GM12878 (cell line): ENCODE measurements around the gene ANO6. TPM values are rescaled to one million over a fixed set of nuclear protein-coding genes. Genes with fewer than 3 reads are reported as not detected.

Experiments
- ATAC-seq: fragments of 200-7000 bp; cut with Tn5 transposase; 3 replicates; pipeline ENCODE4 v1.9.1; 2020; ENCODE audit warnings: mild to moderate bottlenecking, moderate library complexity
- BruUV-seq: library from RNA; stranded (reverse); fragments of 400-500 nt; replicated peaks from 2 replicates; lab custom pipeline; 2021; lab: Mats Ljungman, UMichigan
- CTCF ChIA-PET: fragments of 300-600 bp; sonication (Branson Sonifier 250); formaldehyde crosslinking; extraction: SDS; loops from one replicate; lab custom pipeline; 2021; ENCODE audit warnings: inconsistent platforms; lab: Yijun Ruan, JAX
- POLR2A ChIA-PET: fragments of 350-600 bp; formaldehyde crosslinking; extraction: SDS; loops from one replicate; lab custom pipeline; 2021; ENCODE audit warnings: inconsistent platforms; lab: Charles Lee
- RAD21 ChIA-PET: fragments of 300-600 bp; sonication (Branson Sonifier 250); formaldehyde crosslinking; loops from one replicate; lab custom pipeline; 2023; ENCODE audit warnings: antibody characterized with exemption; ENCODE audit not compliant: unreplicated experiment; lab: Charles Lee
- SMC1A ChIA-PET: fragments of 300-600 bp; sonication (Branson Sonifier 250); formaldehyde crosslinking; loops from one replicate; lab custom pipeline; 2023; ENCODE audit not compliant: unreplicated experiment, uncharacterized antibody; lab: Charles Lee
- DNase-seq: peaks from one replicate; pipeline ENCODE4 v3.0.0-alpha.2; 2011; ENCODE audit warnings: low read depth, low spot score
- FAIRE-seq: peaks from 3 replicates; lab custom pipeline; 2011; peaks lifted over from hg19 to GRCh38; lab: Jason Lieb, UNC
- H2AFZ ChIP-seq: 2 replicates; pipeline ENCODE4 v1.6.0; 2011; ENCODE audit warnings: low read depth, low read length, control low read depth; ENCODE audit not compliant: control insufficient read depth
- H3K27ac ChIP-seq: 2 replicates; pipeline ENCODE4 v1.5.1; 2011; ENCODE audit warnings: control low read depth; ENCODE audit not compliant: control insufficient read depth, insufficient read depth
- H3K27me3 ChIP-seq, 2 experiments: replicated peaks in 1 of 2; 2 replicates each; pipeline versions ENCODE4 v1.6.0 to v1.6.1; 2011; ENCODE audit warnings: low read length in 1 of 2; ENCODE audit not compliant: control insufficient read depth in 2 of 2, insufficient read depth in 2 of 2
- H3K36me3 ChIP-seq, 2 experiments: 2 replicates each; pipeline ENCODE4 v1.5.1; 2011; ENCODE audit warnings: low read length in 1 of 2; ENCODE audit not compliant: control insufficient read depth in 2 of 2, insufficient read depth in 2 of 2
- H3K4me1 ChIP-seq: 2 replicates; pipeline ENCODE4 v1.6.1; 2011; ENCODE audit warnings: mild to moderate bottlenecking, low read length, moderate library complexity, mixed read lengths; ENCODE audit not compliant: control insufficient read depth, insufficient read depth
- H3K4me2 ChIP-seq: 2 replicates; pipeline ENCODE4 v1.6.0; 2011; ENCODE audit warnings: control low read depth; ENCODE audit not compliant: control insufficient read depth, insufficient read depth
- H3K4me3 ChIP-seq: fragments of 200-600 bp; sonication (generic); 2 replicates; pipeline ENCODE4 v1.5.1; 2016
- H3K79me2 ChIP-seq: 2 replicates; pipeline ENCODE4 v1.6.0; 2011; ENCODE audit warnings: low read length; ENCODE audit not compliant: control insufficient read depth, insufficient read depth
- H3K9ac ChIP-seq: 2 replicates; pipeline ENCODE4 v1.8.0; 2011; ENCODE audit warnings: low read length, control low read depth, mixed read lengths; ENCODE audit not compliant: control insufficient read depth, insufficient read depth
- H3K9me3 ChIP-seq: replicated peaks from 3 replicates; pipeline ENCODE4 v1.5.1; 2011; ENCODE audit warnings: mild to moderate bottlenecking, low read length; ENCODE audit not compliant: control insufficient read depth, insufficient read depth
- H4K20me1 ChIP-seq: 2 replicates; pipeline ENCODE4 v1.6.0; 2011; ENCODE audit not compliant: control insufficient read depth, insufficient read depth
- CHD2 ChIP-seq: IDR thresholded peaks from 2 replicates; pipeline ENCODE4 v1.6.1; 2011; ENCODE audit warnings: low read depth, low read length, improper control_type of control experiment, borderline replicate concordance
- EP300 ChIP-seq, 2 experiments: fragments of 150-350 bp in 1 of 2; IDR thresholded peaks; 2 replicates each; pipeline ENCODE4 v1.6.1; 2011 to 2012; ENCODE audit warnings: low read depth in 2 of 2, low read length in 2 of 2, borderline replicate concordance in 1 of 2, improper control_type of control experiment in 1 of 2, inconsistent platforms in 1 of 2; ENCODE audit not compliant: control insufficient read depth in 1 of 2
- EZH2 ChIP-seq: IDR thresholded peaks from 2 replicates; pipeline ENCODE4 v1.6.1; 2012; ENCODE audit warnings: low read depth, mild to moderate bottlenecking, control low read depth, inconsistent platforms, low read length, borderline replicate concordance; ENCODE audit not compliant: control insufficient read depth
- GATAD2B ChIP-seq: fragments of 450-650 bp; conservative IDR thresholded peaks from 2 replicates; pipeline ENCODE4 v1.6.1; 2017; ENCODE audit warnings: low read depth, mild to moderate bottlenecking, moderate library complexity
- NR2F1 ChIP-seq: fragments of 450-650 bp; conservative IDR thresholded peaks from 2 replicates; pipeline ENCODE4 v1.6.1; 2017; ENCODE audit warnings: mild to moderate bottlenecking
- SPI1 ChIP-seq: IDR thresholded peaks from 2 replicates; pipeline ENCODE4 v1.6.1; 2011; ENCODE audit warnings: low read depth, mild to moderate bottlenecking, low read length, moderate library complexity, borderline replicate concordance; ENCODE audit not compliant: insufficient read depth
- ZNF24 ChIP-seq: fragments of 450-650 bp; IDR thresholded peaks from 2 replicates; pipeline ENCODE4 v1.6.1; 2017; ENCODE audit warnings: antibody characterized with exemption, mild to moderate bottlenecking
- WGBS: methylation state at CpG from one replicate; pipeline ENCODE4 v1.1.6; 2016; ENCODE audit warnings: low lambda C conversion rate; ENCODE audit not compliant: insufficient replicate concordance, insufficient coverage; ENCODE audit errors: missing lambda C conversion rate; 5-methylcytosine and 5-hydroxymethylcytosine counted together
- in situ Hi-C: fragments of 300-500 bp; cut with MboI; formaldehyde crosslinking; loops from 9 replicates; pipeline ENCODE4 v1.14.3; 2018; ENCODE audit warnings: mixed read lengths
- intact Hi-C: fragments of 100-400 bp; cut with micrococcal nuclease; formaldehyde crosslinking; loops from one replicate; pipeline ENCODE4 v1.14.2; 2022; ENCODE audit not compliant: unreplicated experiment
- polyA plus RNA-seq, 11 experiments: library from polyadenylated mRNA; depleted of rRNA in 4 of 11; unstranded in 6 of 11; stranded (reverse) in 5 of 11; fragments of >200 nt; fragmentation: Nextera tagmentation in 4 of 11; fragmentation: Illumina TruSeq in 1 of 11; extraction: Ambion mirVana in 4 of 11; extraction: Trizol in 1 of 11; gene quantifications; 1 replicate in 1 of 11; 2 replicates in 10 of 11; pipeline versions ENCODE4 v1.2.1 to v1.2.3, GENCODE V29; 2011 to 2016; ENCODE audit warnings: inconsistent platforms in 2 of 11, missing spikeins in 2 of 11, low read depth in 1 of 11
- total RNA-seq, 4 experiments: library from RNA; depleted of rRNA in 3 of 4; stranded (reverse); fragments of >200 nt in 3 of 4; fragmentation: Illumina TruSeq in 1 of 4; extraction: Trizol in 1 of 4; gene quantifications; 2 replicates each; pipeline versions ENCODE4 v1.2.1 to v1.2.3, GENCODE V29; 2013 to 2021
- TF ChIP-seq, protein P1 (sequence below): IDR thresholded peaks from 2 replicates; pipeline ENCODE4 v1.6.1; 2012; ENCODE audit warnings: low read length, inconsistent platforms
- TF ChIP-seq, protein P2 (sequence below): IDR thresholded peaks from 2 replicates; pipeline ENCODE4 v1.6.1; 2011; ENCODE audit warnings: mild to moderate bottlenecking, low read depth, low read length, moderate library complexity; ENCODE audit not compliant: insufficient replicate concordance
- TF ChIP-seq, protein P3 (sequence below): IDR thresholded peaks from 2 replicates; pipeline ENCODE4 v1.6.1; 2011; ENCODE audit warnings: low read depth, low read length, improper control_type of control experiment, borderline replicate concordance

The ANO6 gene
- total and polyA plus RNA-seq, 10 of the 15 experiments (the other 5 are each of a cell fraction or from before 2014, with no cell fraction given), result 4.6 to 30.3 (median 26.0) TPM

DNA sequence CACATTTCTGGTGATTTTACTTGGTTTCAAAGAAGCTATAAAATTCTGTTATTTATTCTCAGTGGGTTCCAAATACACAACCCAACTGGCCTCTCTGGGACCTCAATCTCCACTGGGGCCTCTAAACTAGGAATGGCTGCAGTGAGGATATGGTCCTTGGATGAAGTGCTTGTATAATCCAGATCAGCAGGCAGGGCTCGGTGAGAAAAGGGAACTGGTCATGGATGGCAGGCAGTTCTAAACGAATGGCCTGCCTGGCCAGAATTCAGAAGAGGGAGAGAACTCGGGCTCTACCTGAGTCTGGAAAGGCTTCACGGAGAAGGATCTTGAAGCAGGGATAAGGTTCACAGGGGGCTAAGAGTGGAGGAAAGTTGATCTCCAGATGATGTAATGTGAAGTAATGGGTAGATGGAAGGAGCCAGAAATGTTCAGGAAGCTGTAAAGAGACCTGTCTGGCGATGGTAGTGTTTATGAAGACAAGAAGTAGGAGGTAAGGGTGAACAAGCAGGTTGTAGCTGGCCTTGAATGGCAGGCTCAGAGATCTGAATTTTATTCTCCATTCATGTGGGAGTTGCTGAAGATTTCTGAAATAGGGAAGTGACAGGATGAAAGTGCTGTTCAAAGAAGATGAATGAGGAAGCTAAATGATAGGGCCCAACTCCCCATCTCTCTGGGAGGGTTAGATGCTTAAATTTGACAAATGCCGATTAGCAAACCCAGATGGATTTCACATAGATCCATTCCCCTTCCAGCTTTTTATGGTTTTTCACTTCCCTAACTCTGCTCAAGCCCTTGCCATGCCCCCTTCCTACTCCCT lies 31.5 kb upstream of the ANO6 start:
- FAIRE-seq (no peak), ATAC-seq (no peak), DNase-seq (no peak)
- Histone ChIP-seq H3K79me2 (no peaks in the 10 kb centered on the region), H3K36me3 (no peaks in the 10 kb centered on the region), H3K27ac (no peak overlapping the region), H3K4me3 (no peak overlapping the region), H2AFZ (no peak overlapping the region), H3K27me3 (no peaks in the 10 kb centered on the region), H4K20me1 (no peaks in the 10 kb centered on the region), H3K4me1 (no peaks in the 10 kb centered on the region), H3K9ac (no peak overlapping the region), H3K4me2 (no peak overlapping the region), H3K9me3 (peaks cover 1% of the 10 kb centered on the region; the same call in 1 of the 3 replicates)
- CTCF ChIA-PET, result interaction anchor here (1.2 to 3.2 kb wide), 8 partner anchors 7 to 360 kb away, joined by 3 to 14 read pairs (median 8); no protein-coding TSS in a partner anchor
- intact Hi-C loops, result no loop called here
- 59% methylated on average over 6 of the region's 6 CpGs for WGBS
- RAD21 ChIA-PET, result interaction anchor here (0.8 to 2.4 kb wide), 3 partner anchors 32 to 359 kb away, joined by 4 to 8 read pairs (median 8); partner anchors contain the start of gene ANO6
- no TSS peak for BruUV-seq
- SMC1A ChIA-PET, result interaction anchor here (0.8 to 2.1 kb wide), 7 partner anchors 14 to 541 kb away, joined by 3 to 7 read pairs (median 4); no protein-coding TSS in a partner anchor
- in situ Hi-C loops, result no loop called here
- POLR2A ChIA-PET, result interaction anchor here (0.5 kb wide), 1 partner anchor 66 kb away, joined by 5 read pairs; no protein-coding TSS in a partner anchor
- TF ChIP-seq, protein P1, sequence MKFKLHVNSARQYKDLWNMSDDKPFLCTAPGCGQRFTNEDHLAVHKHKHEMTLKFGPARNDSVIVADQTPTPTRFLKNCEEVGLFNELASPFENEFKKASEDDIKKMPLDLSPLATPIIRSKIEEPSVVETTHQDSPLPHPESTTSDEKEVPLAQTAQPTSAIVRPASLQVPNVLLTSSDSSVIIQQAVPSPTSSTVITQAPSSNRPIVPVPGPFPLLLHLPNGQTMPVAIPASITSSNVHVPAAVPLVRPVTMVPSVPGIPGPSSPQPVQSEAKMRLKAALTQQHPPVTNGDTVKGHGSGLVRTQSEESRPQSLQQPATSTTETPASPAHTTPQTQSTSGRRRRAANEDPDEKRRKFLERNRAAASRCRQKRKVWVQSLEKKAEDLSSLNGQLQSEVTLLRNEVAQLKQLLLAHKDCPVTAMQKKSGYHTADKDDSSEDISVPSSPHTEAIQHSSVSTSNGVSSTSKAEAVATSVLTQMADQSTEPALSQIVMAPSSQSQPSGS, result no peak
- TF ChIP-seq SPI1, result peak; percentile 68; the same call in 1 of the 2 replicates

DNA sequence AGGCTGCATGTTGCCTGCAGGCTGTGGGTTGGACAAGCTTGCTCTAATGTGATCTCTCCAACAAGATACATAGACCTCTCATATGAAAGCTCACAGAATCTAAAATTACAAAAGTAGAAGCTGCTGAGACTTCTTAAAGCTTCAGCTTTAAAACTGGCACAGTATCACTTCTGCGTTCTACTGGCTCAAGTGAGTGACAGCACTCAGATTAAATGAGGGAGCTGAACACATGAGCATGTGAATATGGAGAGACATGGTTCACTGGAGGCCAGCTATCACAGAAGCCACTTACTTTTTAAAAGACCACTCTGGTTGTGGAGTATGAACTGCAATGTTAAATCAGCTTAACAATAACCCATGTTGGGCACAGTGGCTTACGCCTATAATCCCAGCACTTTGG lies 29.1 kb upstream of the ANO6 start:
- H3K9me3 ChIP-seq, result no peaks in the 10 kb centered on the region
- H4K20me1 ChIP-seq, result no peaks in the 10 kb centered on the region
- in situ Hi-C loops, result no loop called here
- no peak overlapping the region for H3K9ac ChIP-seq
- no peaks in the 10 kb centered on the region for H3K36me3 ChIP-seq
- H3K4me3 ChIP-seq, result no peak overlapping the region
- RAD21 ChIA-PET, result interaction anchor here (1.2 kb wide), 1 partner anchor 29 kb away, joined by 3 read pairs; the partner anchor contains the start of gene ANO6
- SMC1A ChIA-PET, result interaction anchor here (0.9 to 1.3 kb wide), 2 partner anchors 14 to 16 kb away, joined by 3 read pairs; no protein-coding TSS in a partner anchor
- H3K27ac ChIP-seq, result no peak overlapping the region
- H3K4me2 ChIP-seq, result no peak overlapping the region
- no peaks in the 10 kb centered on the region for H3K27me3 ChIP-seq
- POLR2A ChIA-PET, result no interaction called here
- H3K79me2 ChIP-seq, result no peaks in the 10 kb centered on the region
- WGBS, result 57% methylated on average over 2 of the region's 2 CpGs
- intact Hi-C loops, result no loop called here
- no peaks in the 10 kb centered on the region for H3K4me1 ChIP-seq
- no TSS peak for BruUV-seq
- ATAC-seq (no peak), DNase-seq (no peak), FAIRE-seq (no peak)
- CTCF ChIA-PET, result interaction anchor here (1.8 to 2.1 kb wide), 2 partner anchors 16 to 357 kb away, joined by 5 to 6 read pairs; no protein-coding TSS in a partner anchor
- H2AFZ ChIP-seq, result no peak overlapping the region
- TF ChIP-seq, protein P2, sequence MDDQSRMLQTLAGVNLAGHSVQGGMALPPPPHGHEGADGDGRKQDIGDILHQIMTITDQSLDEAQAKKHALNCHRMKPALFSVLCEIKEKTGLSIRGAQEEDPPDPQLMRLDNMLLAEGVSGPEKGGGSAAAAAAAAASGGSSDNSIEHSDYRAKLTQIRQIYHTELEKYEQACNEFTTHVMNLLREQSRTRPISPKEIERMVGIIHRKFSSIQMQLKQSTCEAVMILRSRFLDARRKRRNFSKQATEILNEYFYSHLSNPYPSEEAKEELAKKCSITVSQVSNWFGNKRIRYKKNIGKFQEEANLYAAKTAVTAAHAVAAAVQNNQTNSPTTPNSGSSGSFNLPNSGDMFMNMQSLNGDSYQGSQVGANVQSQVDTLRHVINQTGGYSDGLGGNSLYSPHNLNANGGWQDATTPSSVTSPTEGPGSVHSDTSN, result peak; percentile 15
- TF ChIP-seq, protein P3, sequence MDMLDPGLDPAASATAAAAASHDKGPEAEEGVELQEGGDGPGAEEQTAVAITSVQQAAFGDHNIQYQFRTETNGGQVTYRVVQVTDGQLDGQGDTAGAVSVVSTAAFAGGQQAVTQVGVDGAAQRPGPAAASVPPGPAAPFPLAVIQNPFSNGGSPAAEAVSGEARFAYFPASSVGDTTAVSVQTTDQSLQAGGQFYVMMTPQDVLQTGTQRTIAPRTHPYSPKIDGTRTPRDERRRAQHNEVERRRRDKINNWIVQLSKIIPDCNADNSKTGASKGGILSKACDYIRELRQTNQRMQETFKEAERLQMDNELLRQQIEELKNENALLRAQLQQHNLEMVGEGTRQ, result no peak
- TF ChIP-seq GATAD2B (no peak), EZH2 (no peak), ZNF24 (no peak), CHD2 (no peak), EP300 (IDR thresholded peaks at IDR 0.05; ENCODE audit: borderline replicate concordance in 1 of 2, control insufficient read depth in 1 of 2, low read depth in 2 of 2, low read length in 2 of 2) (no peak), NR2F1 (no peak)
